ENCODE results near the gene LPAR6. TPM values are rescaled to one million over a fixed set of nuclear protein-coding genes. Genes with fewer than 3 reads are reported as not detected.

The LPAR6 gene
- total and polyA plus RNA-seq, 4 donors = 13.3 to 49.0 (median 25.9) TPM

GRCh38 chr13:48377857-48378256 is 35.1 kb downstream of the LPAR6 start:
- peaks cover 2 to 15% (median 7%) of the 10 kb centered on the region in 4 donors for H3K36me3 ChIP-seq (ENCODE audit: control insufficient read depth in 4 of 4, insufficient read depth in 4 of 4, low read length in 4 of 4)
- 94 to 96% methylated on average over 2 of the region's 2 CpGs for WGBS, 2 donors

GRCh38 chr13:48370815-48371214 is 42.1 kb downstream of the LPAR6 start:
- Histone ChIP-seq H3K27ac (ENCODE audit: low read depth in 1 of 2, low read length in 1 of 2) (no peak overlapping the region), H3K27me3 (ENCODE audit: control insufficient read depth in 3 of 3, insufficient read depth in 3 of 3, low read length in 2 of 3) (no peaks in the 10 kb centered on the region), H3K4me3 (no peak overlapping the region), H3K36me3 (ENCODE audit: control insufficient read depth in 4 of 4, insufficient read depth in 4 of 4, low read length in 4 of 4) (peaks cover 4 to 9% (median 7%) of the 10 kb centered on the region in 4 donors), H3K9ac (ENCODE audit: insufficient read depth in 1 of 2, low read length in 2 of 2) (no peak overlapping the region), H3K9me3 (ENCODE audit: control insufficient read depth in 4 of 4, insufficient read depth in 3 of 4, low read length in 3 of 4) (no peaks in the 10 kb centered on the region), H3K4me1 (ENCODE audit: control insufficient read depth in 5 of 5, insufficient read depth in 5 of 5, low read length in 5 of 5) (no peaks in the 10 kb centered on the region)
- TF ChIP-seq CTCF (IDR thresholded peaks at IDR 0.05; ENCODE audit: control extremely low read depth, extremely low read depth) = no peak
- WGBS, 2 donors = 77 to 86% methylated on average over 2 of the region's 2 CpGs
- DNase-seq (no peak), ATAC-seq (ENCODE audit: insufficient read depth, low FRiP score) (no peak)

More at GRCh38 chr13:48377857-48378256, 35.1 kb downstream of the LPAR6 start:
- Histone ChIP-seq H3K27me3 (ENCODE audit: control insufficient read depth in 3 of 3, insufficient read depth in 3 of 3, low read length in 2 of 3) (no peaks in the 10 kb centered on the region), H3K4me1 (ENCODE audit: control insufficient read depth in 5 of 5, insufficient read depth in 5 of 5, low read length in 5 of 5) (no peaks in the 10 kb centered on the region), H3K9ac (ENCODE audit: insufficient read depth in 1 of 2, low read length in 2 of 2) (no peak overlapping the region), H3K27ac (ENCODE audit: low read depth in 1 of 2, low read length in 1 of 2) (no peak overlapping the region), H3K9me3 (ENCODE audit: control insufficient read depth in 4 of 4, insufficient read depth in 3 of 4, low read length in 3 of 4) (no peaks in the 10 kb centered on the region), H3K4me3 (no peak overlapping the region)
- ATAC-seq (ENCODE audit: insufficient read depth, low FRiP score) (no peak), DNase-seq (no peak)
- no peak for TF ChIP-seq CTCF (IDR thresholded peaks at IDR 0.05; ENCODE audit: control extremely low read depth, extremely low read depth)

GRCh38 chr13:48369988-48370387 is 42.9 kb downstream of the LPAR6 start:
- DNase-seq (no peak), ATAC-seq (ENCODE audit: insufficient read depth, low FRiP score) (no peak)
- peaks cover 4 to 8% (median 7%) of the 10 kb centered on the region in 4 donors for H3K36me3 ChIP-seq (ENCODE audit: control insufficient read depth in 4 of 4, insufficient read depth in 4 of 4, low read length in 4 of 4)
- H3K27ac ChIP-seq (ENCODE audit: low read depth in 1 of 2, low read length in 1 of 2) = no peak overlapping the region
- no peaks in the 10 kb centered on the region for H3K27me3 ChIP-seq (ENCODE audit: control insufficient read depth in 3 of 3, insufficient read depth in 3 of 3, low read length in 2 of 3)
- whole genome bisulfite sequencing, 2 donors = 88 to 89% methylated on average over 1 of the region's 1 CpG
- no peak for TF ChIP-seq CTCF (IDR thresholded peaks at IDR 0.05; ENCODE audit: control extremely low read depth, extremely low read depth)
- H3K4me1 ChIP-seq (ENCODE audit: control insufficient read depth in 5 of 5, insufficient read depth in 5 of 5, low read length in 5 of 5) = no peaks in the 10 kb centered on the region
- no peaks in the 10 kb centered on the region for H3K9me3 ChIP-seq (ENCODE audit: control insufficient read depth in 4 of 4, insufficient read depth in 3 of 4, low read length in 3 of 4)
- no peak overlapping the region for H3K9ac ChIP-seq (ENCODE audit: insufficient read depth in 1 of 2, low read length in 2 of 2)
- H3K4me3 ChIP-seq = no peak overlapping the region

Small RNA genes lying within 50 kb of the gene (small RNA-seq; reads per million reads assigned to genes)
- not detected for gene RF00017 (ENCODE audit: low replicate concordance)

Other genes starting within 250 kb of the LPAR6 start
- gene ITM2B, start 179.9 kb downstream of the LPAR6 start, total RNA-seq = 100 to 1,000 TPM; 492 to 853 TPM
- 100 to 1,000 TPM; 371 to 446 TPM for gene ITM2B, start 179.9 kb downstream of the LPAR6 start, polyA plus RNA-seq
- gene RB1, start 109.4 kb downstream of the LPAR6 start, total RNA-seq = 10 to 100 TPM; 31.5 to 69.9 TPM
- gene RB1, start 109.4 kb downstream of the LPAR6 start, polyA plus RNA-seq = 10 to 100 TPM in 1 of 2 donors, 1 to 10 TPM in 1; 10.0 to 20.6 TPM
- 10 to 100 TPM in 1 of 2 donors, 1 to 10 TPM in 1; 10.0 to 18.4 TPM for gene RCBTB2, start 120.0 kb upstream of the LPAR6 start, total RNA-seq
- 10 to 100 TPM in 1 of 2 donors, 1 to 10 TPM in 1; 8.5 to 14.2 TPM for gene RCBTB2, start 120.0 kb upstream of the LPAR6 start, polyA plus RNA-seq
- under 1 TPM; 0.57 to 0.92 TPM for gene CYSLTR2, start 240.8 kb upstream of the LPAR6 start, total RNA-seq
- gene CYSLTR2, start 240.8 kb upstream of the LPAR6 start, polyA plus RNA-seq = under 1 TPM; 0.32 to 0.51 TPM

Measured in lung (tissue), 13 donors.